KBM-7 (cell line): Measurements from ENCODE around the gene SAMD1.

ENCODE experiments used
- DNase-seq: peaks from one replicate; pipeline ENCODE4 v3.0.0-alpha.2; 2015
- in situ Hi-C: fragments of 300-500 bp; cut with MboI; formaldehyde crosslinking; loops from 2 replicates; pipeline ENCODE4 v1.14.3; 2020; ENCODE audit warnings: low sequenced_read_pairs, low pct_unique_long_range_greater_than_20kb, mixed read lengths

SAMD1 gene

DNA sequence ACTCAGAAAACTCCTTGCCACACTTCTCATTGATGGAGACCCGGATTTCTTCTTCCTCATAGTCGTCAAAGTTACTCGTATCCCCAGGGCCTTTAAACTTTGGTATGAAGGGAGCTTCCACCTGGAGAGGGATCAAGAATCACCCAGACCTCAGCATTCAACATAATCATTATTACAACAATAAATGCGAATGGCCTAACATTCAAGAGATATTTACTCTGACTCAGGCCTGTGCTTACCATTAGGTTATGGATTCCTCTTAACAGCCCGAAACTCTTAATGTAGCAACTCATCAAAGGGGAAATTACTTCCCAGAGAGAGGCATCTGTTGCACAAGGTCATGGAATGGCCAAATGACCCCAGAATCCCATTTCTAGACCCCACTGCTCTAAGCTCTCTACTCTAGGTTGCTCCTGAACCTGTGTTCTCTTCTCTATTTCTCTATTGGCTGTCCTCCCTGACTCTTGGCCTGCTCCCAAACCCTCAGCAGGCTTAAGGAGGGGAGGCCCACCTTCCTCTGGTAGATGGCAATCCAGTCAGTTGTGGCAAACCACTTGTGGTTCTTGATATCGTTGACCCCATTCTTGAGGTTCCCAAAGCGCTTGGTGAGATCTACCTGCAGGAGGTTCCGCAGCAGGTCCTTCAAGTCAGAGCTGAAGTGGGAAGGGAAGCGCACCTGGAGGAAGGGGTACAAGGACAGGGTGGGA, 2.7 kb upstream of the SAMD1 start:
- in situ Hi-C loops, result no loop called here
- no peak for DNase-seq

- in situ Hi-C loops, result no loop called here
- DNase-seq, result no peak
Measured at GRCh38 chr19:14091813-14092462, 1.4 kb upstream of the SAMD1 start.

DNA sequence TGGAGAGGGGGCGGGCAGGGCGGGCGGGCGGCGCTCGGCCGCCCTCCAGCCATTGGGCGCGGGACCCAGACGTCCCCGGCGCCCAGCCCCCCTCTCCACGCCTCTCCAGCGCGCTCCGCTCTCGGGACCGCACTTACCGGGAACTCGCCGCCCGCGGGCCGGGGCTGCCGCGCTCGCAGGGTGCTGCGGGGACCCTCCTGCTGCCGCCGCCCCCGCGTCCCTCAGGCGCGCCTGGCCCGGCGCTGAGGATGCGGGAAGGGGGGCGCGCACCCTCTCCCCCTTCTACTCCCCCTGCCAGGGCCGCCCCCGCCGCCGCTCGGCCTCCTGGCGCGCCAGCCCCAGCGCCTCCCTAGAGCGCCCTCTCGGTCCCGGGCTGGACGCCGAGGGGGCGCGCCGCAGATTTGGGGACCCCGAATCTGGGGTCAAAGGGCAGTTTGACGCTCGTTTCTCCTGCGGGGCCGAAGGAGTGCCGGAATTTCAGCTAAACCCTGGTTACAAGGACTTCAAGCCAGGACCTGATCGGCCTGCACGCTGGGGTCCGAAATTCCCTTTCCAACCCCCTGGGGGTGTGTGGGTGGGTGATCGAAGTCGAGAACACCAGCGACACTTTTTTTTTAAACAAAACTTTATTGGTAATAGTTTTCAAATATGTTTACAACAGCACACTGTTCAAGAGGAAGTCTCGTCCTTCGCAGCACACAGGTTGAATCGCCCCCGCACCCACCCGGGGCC, 696 bp upstream of the SAMD1 start:
- peak; percentile 86 for DNase-seq
- in situ Hi-C loops, result no loop called here

DNA sequence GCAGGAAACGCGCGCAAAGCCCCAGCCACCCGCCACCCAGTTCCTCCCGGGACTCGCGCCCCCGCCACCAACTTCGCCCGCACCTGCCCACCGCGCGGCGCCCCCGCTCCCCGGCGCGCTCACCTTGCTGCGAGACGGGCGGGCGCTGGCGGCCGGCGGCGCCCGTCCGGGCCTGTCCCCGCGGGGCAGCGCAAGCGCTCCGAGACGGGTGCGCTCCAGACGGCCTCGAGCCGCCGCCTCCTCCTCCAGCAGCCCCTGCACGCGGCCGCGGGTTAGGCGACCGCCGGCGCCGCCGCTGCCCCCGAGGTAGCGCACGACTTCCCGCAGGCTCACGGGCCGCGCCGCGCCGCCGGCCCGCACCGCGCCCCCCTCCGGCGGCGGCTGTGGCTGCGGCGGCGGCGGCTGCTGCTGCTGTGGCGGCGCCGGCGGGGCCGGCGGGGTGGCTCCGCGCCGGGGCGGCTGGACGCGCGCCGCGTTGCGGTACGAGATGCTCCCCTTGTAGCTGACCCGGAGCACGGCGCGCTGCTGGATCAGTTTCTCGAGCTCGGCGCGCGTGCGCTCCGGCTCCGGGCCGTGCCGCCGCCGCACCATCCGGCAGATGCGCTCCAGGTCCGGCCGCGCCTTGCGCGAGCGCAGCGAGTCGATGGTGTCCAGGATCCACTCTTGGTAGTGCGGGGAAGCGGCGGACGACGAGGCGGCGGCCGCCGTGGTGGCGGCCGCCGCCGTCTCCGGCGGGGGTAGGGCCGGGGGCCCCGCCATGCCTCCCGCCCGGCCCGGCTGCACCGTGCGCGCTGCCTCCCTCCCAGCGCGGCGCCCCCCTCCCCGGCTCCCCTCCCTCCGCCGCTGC, 666 bp downstream of the SAMD1 start:
- in situ Hi-C loops, result no loop called here
- peak; percentile 37 for DNase-seq

DNA sequence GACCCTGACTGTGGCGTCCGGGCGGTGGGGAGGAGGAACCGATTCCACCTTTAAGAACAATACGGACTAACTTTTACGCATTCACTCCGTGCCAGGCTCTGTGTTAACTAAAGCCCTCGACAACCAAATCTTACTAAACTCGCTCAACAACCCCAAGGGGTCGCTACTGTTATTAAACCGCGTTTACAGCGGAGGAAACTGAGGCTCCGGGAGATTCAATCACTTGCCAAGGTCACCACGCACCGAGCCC, 1.2 kb downstream of the SAMD1 start:
- in situ Hi-C loops, result no loop called here
- DNase-seq, result no peak

DNA sequence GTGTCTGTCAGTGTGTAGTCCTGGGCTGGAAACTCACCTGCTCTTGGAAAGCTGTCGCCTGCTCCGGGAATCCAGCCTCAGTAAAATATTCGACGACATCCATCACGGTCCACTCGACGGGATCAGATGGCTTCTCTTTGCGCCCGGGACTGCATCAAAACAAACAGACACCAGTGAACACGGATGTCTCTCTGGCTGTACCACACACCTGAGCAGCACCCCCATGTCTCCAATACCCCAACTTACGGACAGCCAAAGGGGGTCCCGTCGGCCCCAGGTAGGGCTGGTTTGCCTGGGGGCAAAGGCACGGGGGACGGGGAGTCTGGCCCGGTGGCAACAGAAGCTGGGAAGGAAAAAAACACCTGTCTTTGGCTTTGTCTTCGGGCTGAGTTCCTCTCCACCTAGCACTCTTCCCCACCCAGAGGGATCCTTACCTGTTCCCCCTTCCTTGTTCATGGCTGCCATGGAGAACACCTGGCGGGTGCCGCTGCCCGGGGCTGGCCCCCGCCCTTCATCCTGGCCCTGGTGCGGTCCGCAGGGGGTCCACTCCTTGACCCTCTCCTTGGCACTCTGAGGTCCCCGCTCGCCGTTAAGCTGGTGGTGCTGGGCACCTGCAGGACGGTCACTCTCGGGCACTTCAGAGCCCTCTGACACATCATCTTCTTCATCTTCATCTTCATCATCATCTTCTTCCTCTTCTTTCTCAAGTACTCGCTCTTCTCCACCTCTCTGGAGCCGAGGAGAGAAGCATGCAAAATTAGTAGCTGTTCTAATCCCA, 1.7 kb downstream of the SAMD1 start:
- no peak for DNase-seq
- in situ Hi-C loops, result no loop called here

GRCh38 chr19:14086098-14086497, 4.5 kb downstream of the SAMD1 start:
- no peak for DNase-seq
- in situ Hi-C loops, result no loop called here

- no peak for DNase-seq
- in situ Hi-C loops, result no loop called here
Measured at GRCh38 chr19:14085309-14085995, 5.1 kb downstream of the SAMD1 start, which contains the start of gene C19orf67. Gene C19orf67 (minus strand): TSS chr19:14085783. CDS start chr19:14085627, 156 bp downstream.

GRCh38 chr19:14082675-14082960, 7.9 kb downstream of the SAMD1 start:
- in situ Hi-C loops, result no loop called here
- DNase-seq, result no peak

GRCh38 chr19:14081797-14082674, 8.5 kb downstream of the SAMD1 start:
- no peak for DNase-seq
- in situ Hi-C loops, result no loop called here

GRCh38 chr19:14080887-14081796, 9.4 kb downstream of the SAMD1 start:
- in situ Hi-C loops, result no loop called here

GRCh38 chr19:14078411-14078810, 12.1 kb downstream of the SAMD1 start:
- no peak for DNase-seq
- in situ Hi-C loops, result no loop called here

More at GRCh38 chr19:14080887-14081796, 9.4 kb downstream of the SAMD1 start:
- DNase-seq, result peak; percentile 99

- no peak for DNase-seq
Measured at GRCh38 chr19:14073925-14074838, 16.4 kb downstream of the SAMD1 start.

GRCh38 chr19:14073261-14073924, 17.2 kb downstream of the SAMD1 start:
- peak; percentile 72 for DNase-seq
- in situ Hi-C loops, result loop anchor here (25.0 kb wide), 1 partner anchor 186 kb away; the partner anchor contains the start of gene NANOS3

More at GRCh38 chr19:14073925-14074838, 16.4 kb downstream of the SAMD1 start:
- in situ Hi-C loops, result loop anchor here (25.0 kb wide), 1 partner anchor 187 kb away; the partner anchor contains the start of gene NANOS3
